ENCODE data around the gene SLC7A9. TPM values are rescaled to one million over a fixed set of nuclear protein-coding genes. Genes with fewer than 3 reads are reported as not detected.

Gene SLC7A9
- polyA plus RNA-seq, 1 donor (not counting 4 experiments of a cell fraction or from before 2014, with no cell fraction given): 0.20 TPM

GRCh38 chr19:32812036-32812435, 57.5 kb downstream of the SLC7A9 start:
- Histone ChIP-seq H3K27ac (ENCODE audit: control insufficient read depth, insufficient read depth, low read length) (no peak overlapping the region), H3K4me1 (ENCODE audit: control insufficient read depth, extremely low read depth, insufficient read depth, low read length) (peaks cover 3% of the 10 kb centered on the region), H3K4me2 (ENCODE audit: control insufficient read depth, extremely low read depth, insufficient read depth, low read depth, low read length) (no peak overlapping the region), H3K9me3 (ENCODE audit: control insufficient read depth, low read depth, low read length) (no peaks in the 10 kb centered on the region), H3K9ac (ENCODE audit: control insufficient read depth, extremely low read depth, insufficient read depth, low read length) (no peak overlapping the region), H4K20me1 (ENCODE audit: control insufficient read depth, extremely low read depth, insufficient read depth, low read length) (no peaks in the 10 kb centered on the region), H2AFZ (ENCODE audit: control insufficient read depth, low read length) (no peak overlapping the region), H3K79me2 (ENCODE audit: control insufficient read depth, insufficient read depth, low read length) (no peaks in the 10 kb centered on the region), H3K27me3 (ENCODE audit: control insufficient read depth, extremely low read depth, insufficient read depth, low read length) (no peaks in the 10 kb centered on the region), H3K4me3 (ENCODE audit: control insufficient read depth in 2 of 3, extremely low read depth in 1 of 3, insufficient read depth in 2 of 3, low read depth in 1 of 3, low read length in 3 of 3) (no peak overlapping the region), H3K36me3 (ENCODE audit: control insufficient read depth in 2 of 2, extremely low read depth in 1 of 2, insufficient read depth in 2 of 2, low read length in 2 of 2) (no peaks in the 10 kb centered on the region), H3K9me1 (ENCODE audit: control insufficient read depth, extremely low read depth, insufficient read depth, low read length) (no peaks in the 10 kb centered on the region)
- DNase-seq (ENCODE audit: low read depth, low spot score) (no peak), FAIRE-seq (no peak)
- dilution Hi-C loops (cut with MboI; ENCODE audit: extremely low pct_ligation_motif_present, low sequenced_read_pairs): no loop called here
- no peak for TF ChIP-seq CTCF (optimal IDR thresholded peaks at IDR 0.05 in 1 of 3, IDR thresholded peaks at IDR 0.05 in 1 of 3, conservative IDR thresholded peaks at IDR 0.05 in 1 of 3; ENCODE audit: extremely low read depth in 1 of 3, insufficient read depth in 2 of 3, low read length in 3 of 3)
- no peak for TF ChIP-seq EZH2 (IDR thresholded peaks at IDR 0.05; ENCODE audit: low read length)

DNA sequence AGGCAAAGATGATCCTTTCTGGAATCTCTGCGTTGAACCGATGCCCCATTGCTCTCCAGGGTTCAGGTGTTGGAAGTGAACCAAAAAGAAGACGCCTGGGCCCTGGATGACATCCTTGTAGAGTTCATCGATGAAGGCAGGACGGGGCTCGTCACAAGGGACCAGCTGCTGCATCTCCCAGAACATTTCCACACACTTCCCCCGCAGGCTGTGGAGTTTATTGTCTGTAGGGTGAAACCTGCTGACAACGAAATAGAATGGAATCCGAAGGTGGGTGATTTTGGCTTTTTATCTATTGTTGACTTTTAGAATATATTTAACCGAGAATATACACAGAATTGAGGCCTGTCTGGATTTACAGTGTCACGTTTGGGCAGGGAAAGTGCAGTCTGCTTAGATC, 58.4 kb downstream of the SLC7A9 start:
- H3K27me3 ChIP-seq (ENCODE audit: control insufficient read depth, extremely low read depth, insufficient read depth, low read length): no peaks in the 10 kb centered on the region
- no peak for FAIRE-seq
- H4K20me1 ChIP-seq (ENCODE audit: control insufficient read depth, extremely low read depth, insufficient read depth, low read length): no peaks in the 10 kb centered on the region
- H3K79me2 ChIP-seq (ENCODE audit: control insufficient read depth, insufficient read depth, low read length): no peaks in the 10 kb centered on the region
- dilution Hi-C loops (cut with MboI; ENCODE audit: extremely low pct_ligation_motif_present, low sequenced_read_pairs): no loop called here
- H3K36me3 ChIP-seq (ENCODE audit: control insufficient read depth in 2 of 2, extremely low read depth in 1 of 2, insufficient read depth in 2 of 2, low read length in 2 of 2): no peaks in the 10 kb centered on the region
- TF ChIP-seq EZH2 (IDR thresholded peaks at IDR 0.05; ENCODE audit: low read length) (no peak), CTCF (optimal IDR thresholded peaks at IDR 0.05 in 1 of 3, IDR thresholded peaks at IDR 0.05 in 1 of 3, conservative IDR thresholded peaks at IDR 0.05 in 1 of 3; ENCODE audit: extremely low read depth in 1 of 3, insufficient read depth in 2 of 3, low read length in 3 of 3) (no peak)
- H3K4me3 ChIP-seq (ENCODE audit: control insufficient read depth in 2 of 3, extremely low read depth in 1 of 3, insufficient read depth in 2 of 3, low read depth in 1 of 3, low read length in 3 of 3): no peak overlapping the region
- no peaks in the 10 kb centered on the region for H3K9me3 ChIP-seq (ENCODE audit: control insufficient read depth, low read depth, low read length)
- no peak overlapping the region for H3K4me2 ChIP-seq (ENCODE audit: control insufficient read depth, extremely low read depth, insufficient read depth, low read depth, low read length)
- no peaks in the 10 kb centered on the region for H3K9me1 ChIP-seq (ENCODE audit: control insufficient read depth, extremely low read depth, insufficient read depth, low read length)
- H3K9ac ChIP-seq (ENCODE audit: control insufficient read depth, extremely low read depth, insufficient read depth, low read length): no peak overlapping the region
- peaks cover 3% of the 10 kb centered on the region for H3K4me1 ChIP-seq (ENCODE audit: control insufficient read depth, extremely low read depth, insufficient read depth, low read length)
- H2AFZ ChIP-seq (ENCODE audit: control insufficient read depth, low read length): no peak overlapping the region
- no peak overlapping the region for H3K27ac ChIP-seq (ENCODE audit: control insufficient read depth, insufficient read depth, low read length)
- DNase-seq (ENCODE audit: low read depth, low spot score): no peak

Measured in keratinocyte (primary cell).